Keratinocyte (primary cell): ENCODE measurements around the gene NOSIP.

Source experiments
- CTCF ChIP-seq, 3 experiments: IDR thresholded peaks in 1 of 3; conservative IDR thresholded peaks in 1 of 3; optimal IDR thresholded peaks in 1 of 3; 2 replicates in 2 of 3; 3 replicates in 1 of 3; pipeline versions ENCODE3 to v1.5.1; 2011; ENCODE audit warnings: low read length in 3 of 3, mild to moderate bottlenecking in 3 of 3, moderate library complexity in 2 of 3, control low read depth in 1 of 3, inconsistent platforms in 1 of 3; ENCODE audit not compliant: insufficient read depth in 2 of 3; ENCODE audit errors: extremely low read depth in 1 of 3
- EZH2 ChIP-seq: IDR thresholded peaks from one replicate; pipeline ENCODE4 v1.6.1; 2012; ENCODE audit warnings: inconsistent platforms, mild to moderate bottlenecking, low read length, moderate library complexity

GRCh38 chr19:49589502-49589905 is 9.1 kb upstream of the NOSIP start:
- TF ChIP-seq EZH2 (no peak), CTCF (optimal IDR thresholded peaks at IDR 0.05 in 1 of 3, IDR thresholded peaks at IDR 0.05 in 1 of 3, conservative IDR thresholded peaks at IDR 0.05 in 1 of 3; ENCODE audit: extremely low read depth in 1 of 3, insufficient read depth in 2 of 3, low read length in 3 of 3) (no peak)
